ENCODE data around the gene AIPL1. TPM values are rescaled to one million over a fixed set of nuclear protein-coding genes. Genes with fewer than 3 reads are reported as not detected.

AIPL1 gene
- total RNA-seq, 1 experiment from 2014 or later: 0.46 TPM

GRCh38 chr17:6454495-6455320, 19.8 kb upstream of the AIPL1 start (continued):
- no peak for TF ChIP-seq ZNF416 (CRISPR knock-in tag; IDR thresholded peaks at IDR 0.05)

DNA sequence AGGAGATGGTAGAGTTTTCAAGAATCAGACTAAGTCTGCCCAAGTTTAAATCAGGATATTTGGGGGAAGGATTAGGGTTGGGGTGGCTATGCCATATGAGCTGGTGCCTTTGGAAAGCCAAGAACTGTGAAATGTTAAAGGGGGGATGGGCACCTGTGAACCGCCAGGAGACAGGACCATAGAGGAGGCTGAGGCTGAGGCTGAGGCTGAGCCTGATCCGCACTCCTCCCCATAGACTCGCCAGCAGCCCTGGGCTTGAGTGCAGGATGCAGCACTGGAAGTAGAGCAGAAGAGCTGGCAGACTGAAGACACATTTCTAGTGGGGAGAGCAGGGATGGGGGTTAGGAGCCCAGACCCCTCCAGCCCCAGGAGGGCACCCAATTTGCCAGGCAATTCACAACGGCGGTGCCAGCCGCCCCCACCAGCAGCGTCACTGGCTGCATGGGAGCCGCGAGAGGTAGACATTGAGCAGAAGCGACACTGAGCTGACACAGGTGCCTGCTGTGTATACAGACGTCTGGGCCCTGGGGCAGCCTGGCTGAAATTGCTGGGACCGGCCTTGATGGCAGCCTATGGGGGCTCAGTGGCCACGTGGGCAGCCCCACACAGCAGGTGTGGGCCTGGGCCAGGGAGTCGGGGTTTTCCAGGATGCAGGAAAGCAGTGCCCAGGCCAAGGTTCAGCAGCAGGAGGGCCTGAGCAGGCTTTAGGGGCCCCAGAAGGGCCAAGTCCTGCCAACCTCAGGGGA, 18.5 kb upstream of the AIPL1 start:
- Mint-ChIP-seq H3K4me3 (peak overlapping the region; percentile 3), H3K27ac (peak overlapping the region; percentile 46), H3K4me1 (peaks cover 53% of the 10 kb centered on the region), H3K36me3 (peaks cover 20% of the 10 kb centered on the region), H3K9me3 (no peaks in the 10 kb centered on the region), H3K27me3 (ENCODE audit: low read depth) (no peaks in the 10 kb centered on the region; the same call in 1 of the 2 replicates)
- no peak for ATAC-seq
- ChIA-PET POLR2A (interaction anchor here (0.5 to 3.7 kb wide), 2 partner anchors 9 to 120 kb away, joined by 6 to 24 read pairs; partner anchors contain the start of gene PIMREG), CTCF (interaction anchor here (0.8 to 3.2 kb wide), 4 partner anchors 17 to 72 kb away, joined by 3 to 18 read pairs (median 4); no protein-coding TSS in a partner anchor)
- DNase-seq (ENCODE audit: low spot score): no peak
- TF ChIP-seq ZNF232 (CRISPR knock-in tag; IDR thresholded peaks at IDR 0.05) (no peak), ZNF263 (CRISPR knock-in tag; IDR thresholded peaks at IDR 0.05; ENCODE audit: low read depth) (peak; percentile 77; the same call in 1 of the 2 replicates)

DNA sequence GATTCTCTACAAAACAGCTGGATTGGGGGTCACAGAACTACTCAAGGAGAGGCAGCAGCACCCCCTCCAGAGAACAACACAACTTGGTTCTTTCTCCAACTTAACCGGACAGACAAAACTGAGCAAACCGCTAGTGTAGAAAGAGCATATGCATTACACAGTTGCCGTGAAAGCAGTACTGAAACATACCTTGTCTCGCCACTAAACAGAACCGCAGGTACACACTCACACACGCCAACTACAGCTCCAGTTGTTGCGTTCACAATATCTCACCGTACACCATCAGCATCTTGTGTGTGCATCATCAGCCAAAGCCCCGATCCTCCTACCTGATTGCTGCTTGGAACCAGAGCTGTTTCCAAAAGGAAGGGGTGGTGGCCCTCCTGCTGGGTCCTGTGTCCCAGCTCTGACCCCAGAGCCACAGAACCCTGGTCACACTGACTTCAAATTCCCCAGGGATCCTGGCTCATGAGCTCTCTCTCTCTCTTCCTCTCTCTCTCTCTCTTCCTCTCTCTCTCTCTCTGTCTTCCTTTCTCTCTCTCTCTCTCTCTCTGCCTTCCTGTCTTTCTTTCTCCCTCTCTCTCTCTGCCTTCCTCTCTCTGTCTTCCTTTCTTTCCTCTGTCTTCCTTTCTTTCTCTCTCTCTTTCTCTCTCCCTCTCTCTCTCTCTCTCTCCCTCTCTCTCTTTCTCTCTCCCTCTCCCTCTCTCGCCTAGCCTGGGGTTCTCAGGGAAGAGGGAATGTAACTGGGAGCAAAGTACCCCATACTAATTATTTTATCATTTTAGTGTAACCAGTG, 17.7 kb upstream of the AIPL1 start:
- Mint-ChIP-seq H3K36me3 (peaks cover 23% of the 10 kb centered on the region), H3K4me3 (no peak overlapping the region), H3K9me3 (no peaks in the 10 kb centered on the region), H3K27me3 (ENCODE audit: low read depth) (no peaks in the 10 kb centered on the region; the same call in 1 of the 2 replicates), H3K27ac (peak overlapping the region; percentile 24; the same call in 1 of the 2 replicates), H3K4me1 (peaks cover 53% of the 10 kb centered on the region)
- no peak for TF ChIP-seq NR3C1 (CRISPR knock-in tag; conservative IDR thresholded peaks at IDR 0.05; ENCODE audit: low read depth)
- TF ChIP-seq NR2C2 (CRISPR knock-in tag; IDR thresholded peaks at IDR 0.05): no peak
- no peak for TF ChIP-seq ERG (CRISPR knock-in tag; IDR thresholded peaks at IDR 0.05)
- TF ChIP-seq GTF2I (CRISPR knock-in tag; conservative IDR thresholded peaks at IDR 0.05): no peak
- TF ChIP-seq TEAD1 (CRISPR knock-in tag; IDR thresholded peaks at IDR 0.05): no peak
- TF ChIP-seq EMX1 (CRISPR knock-in tag; IDR thresholded peaks at IDR 0.05): no peak
- ATAC-seq (no peak), DNase-seq (ENCODE audit: low spot score) (no peak)
- ChIA-PET CTCF (interaction anchor here (0.8 to 3.2 kb wide), 3 partner anchors 16 to 73 kb away, joined by 3 to 18 read pairs (median 3); no protein-coding TSS in a partner anchor), POLR2A (interaction anchor here (3.7 kb wide), 1 partner anchor 9 kb away, joined by 24 read pairs; the partner anchor contains the start of gene PIMREG)

DNA sequence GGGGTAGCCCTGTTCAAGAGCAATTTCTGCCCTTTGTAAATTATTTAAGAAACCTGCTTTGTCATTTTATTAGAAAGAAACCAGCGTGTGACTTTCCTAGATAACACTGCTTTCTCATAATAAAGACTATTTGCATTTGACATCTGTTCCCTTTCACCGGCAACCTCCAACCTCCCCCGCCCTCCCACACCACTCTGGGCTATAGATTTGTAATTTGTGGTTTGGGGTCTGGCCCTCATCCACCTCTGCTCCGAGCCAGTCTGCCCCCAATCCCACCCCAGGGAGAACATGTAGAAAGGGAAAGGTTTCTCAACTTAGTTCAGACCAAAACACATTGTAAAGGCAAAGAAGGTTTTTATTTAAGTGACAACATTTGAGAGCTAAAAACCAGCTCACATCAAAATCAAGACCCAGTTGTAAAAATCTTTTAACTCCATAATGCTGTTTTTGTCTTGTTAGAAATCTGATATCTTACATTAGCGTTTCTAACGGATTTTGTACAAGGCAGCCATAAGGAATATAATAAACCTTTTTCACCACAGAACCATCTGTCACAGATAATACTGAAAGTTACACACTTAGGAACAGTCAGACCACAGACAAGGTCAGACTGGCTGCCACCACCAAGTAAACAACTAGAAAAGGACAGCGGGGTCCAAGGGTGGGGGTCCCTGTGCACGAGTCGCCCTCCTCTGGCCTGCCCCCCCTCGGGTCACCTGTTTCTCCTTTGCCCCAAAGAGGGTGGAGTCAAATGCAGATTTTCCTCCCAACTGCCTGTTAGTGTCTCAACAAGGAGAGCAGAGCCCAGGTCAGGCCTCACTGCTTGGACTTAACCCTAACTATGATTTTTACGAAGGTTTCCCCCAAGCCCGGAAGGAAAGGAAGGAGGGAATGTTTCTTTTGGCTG, 16.3 kb upstream of the AIPL1 start:
- Mint-ChIP-seq H3K4me1 (peaks cover 57% of the 10 kb centered on the region), H3K36me3 (peaks cover 35% of the 10 kb centered on the region), H3K9me3 (no peaks in the 10 kb centered on the region), H3K4me3 (peak overlapping the region; percentile 22; the same call in 1 of the 2 replicates), H3K27me3 (ENCODE audit: low read depth) (no peaks in the 10 kb centered on the region; the same call in 1 of the 2 replicates), H3K27ac (peak overlapping the region; percentile 88)
- DNase-seq (ENCODE audit: low spot score): no peak
- ChIA-PET POLR2A (interaction anchor here (0.6 kb wide), 1 partner anchor 112 kb away, joined by 5 read pairs; no protein-coding TSS in a partner anchor), CTCF (interaction anchor here (1.0 to 1.8 kb wide), 3 partner anchors 15 to 44 kb away, joined by 3 to 7 read pairs (median 4); no protein-coding TSS in a partner anchor)
- ATAC-seq: no peak
- no peak for TF ChIP-seq ERG (CRISPR knock-in tag; IDR thresholded peaks at IDR 0.05)
- TF ChIP-seq TEAD1 (CRISPR knock-in tag; IDR thresholded peaks at IDR 0.05): no peak
- no peak for TF ChIP-seq GRHL2 (CRISPR knock-in tag; IDR thresholded peaks at IDR 0.05; ENCODE audit: insufficient replicate concordance, severe bottlenecking)
- no peak for TF ChIP-seq NR1H2 (CRISPR knock-in tag; IDR thresholded peaks at IDR 0.05)
- no peak for TF ChIP-seq FOXJ3 (CRISPR knock-in tag; IDR thresholded peaks at IDR 0.05; ENCODE audit: borderline replicate concordance)
- no peak for TF ChIP-seq JUN (CRISPR knock-in tag; IDR thresholded peaks at IDR 0.05)
- no peak for TF ChIP-seq CBFB (CRISPR knock-in tag; IDR thresholded peaks at IDR 0.05; ENCODE audit: low read depth)
- no peak for TF ChIP-seq GTF2I (CRISPR knock-in tag; conservative IDR thresholded peaks at IDR 0.05)
- TF ChIP-seq SP1 (CRISPR knock-in tag; conservative IDR thresholded peaks at IDR 0.05): no peak
- no peak for TF ChIP-seq JAZF1 (CRISPR knock-in tag; IDR thresholded peaks at IDR 0.05)
- TF ChIP-seq SMAD3 (CRISPR knock-in tag; IDR thresholded peaks at IDR 0.05; ENCODE audit: borderline replicate concordance): no peak
- no peak for TF ChIP-seq ZNF219 (CRISPR knock-in tag; IDR thresholded peaks at IDR 0.05; ENCODE audit: borderline replicate concordance)
- no peak for TF ChIP-seq MYBL2 (CRISPR knock-in tag; IDR thresholded peaks at IDR 0.05)
- TF ChIP-seq ZNF232 (CRISPR knock-in tag; IDR thresholded peaks at IDR 0.05): no peak

All from WTC11 (cell line).